BLaER1 (cell line): ENCODE measurements around the gene OASL.
A peak's percentile ranks its signal among the peaks of the same experiment; 100 is the strongest.
"Not testable (repeated sequence)": the region's sequence is repeated elsewhere in the genome, so short reads cannot be mapped to it uniquely, and the experiment has no call there.

Experiments
- H3K27ac ChIP-seq: shearing (Covaris generic); formaldehyde crosslinking; 2 replicates; pipeline ENCODE4 v1.8.1; 2022
- H3K27me3 ChIP-seq: shearing (Covaris generic); formaldehyde crosslinking; 2 replicates; pipeline ENCODE4 v1.8.1; 2022
- H3K36me3 ChIP-seq: shearing (Covaris generic); formaldehyde crosslinking; 2 replicates; pipeline ENCODE4 v1.8.1; 2022
- H3K4me1 ChIP-seq: shearing (Covaris generic); formaldehyde crosslinking; 2 replicates; pipeline ENCODE4 v1.8.1; 2022
- H3K4me2 ChIP-seq: shearing (Covaris generic); formaldehyde crosslinking; 2 replicates; pipeline ENCODE4 v1.8.1; 2022
- H3K4me3 ChIP-seq: shearing (Covaris generic); formaldehyde crosslinking; 2 replicates; pipeline ENCODE4 v1.8.1; 2022
- H3K9ac ChIP-seq: shearing (Covaris generic); formaldehyde crosslinking; 2 replicates; pipeline ENCODE4 v1.8.1; 2022
- H3K9me3 ChIP-seq: shearing (Covaris generic); formaldehyde crosslinking; 2 replicates; pipeline ENCODE4 v1.8.1; 2022
- H4K20me1 ChIP-seq: shearing (Covaris generic); formaldehyde crosslinking; 2 replicates; pipeline ENCODE4 v1.8.1; 2022
- Cebpa-rat ChIP-seq: shearing (Covaris generic); IDR thresholded peaks from 2 replicates; pipeline ENCODE4 v1.8.1; 2022

The OASL gene

DNA sequence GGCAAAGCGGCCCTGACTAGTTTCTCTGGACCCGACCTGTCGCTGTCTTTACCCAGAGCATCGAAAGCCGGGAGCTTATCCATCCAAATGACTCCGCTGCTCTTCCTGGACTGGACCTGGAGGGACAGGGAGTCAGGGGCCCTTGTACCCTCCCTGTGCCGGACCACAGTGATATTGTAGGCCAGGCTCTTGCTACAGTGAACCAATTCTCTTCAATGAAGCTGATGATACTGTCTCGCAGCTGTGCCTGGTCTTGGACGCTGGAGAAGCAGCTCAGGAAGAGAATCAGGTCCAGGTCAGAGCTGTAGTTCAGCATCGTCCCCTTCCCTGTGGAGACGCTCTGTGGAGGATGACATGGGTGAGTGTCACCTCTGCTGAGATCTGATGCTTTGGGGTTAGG, 14.7 kb upstream of the OASL start:
- H4K20me1 ChIP-seq = no peaks in the 10 kb centered on the region
- no peaks in the 10 kb centered on the region for H3K27me3 ChIP-seq
- H3K4me2 ChIP-seq = no peak overlapping the region
- no peak overlapping the region for H3K4me3 ChIP-seq
- no peak overlapping the region for H3K9ac ChIP-seq
- no peaks in the 10 kb centered on the region for H3K4me1 ChIP-seq
- H3K27ac ChIP-seq = no peak overlapping the region
- no peaks in the 10 kb centered on the region for H3K9me3 ChIP-seq
- H3K36me3 ChIP-seq = no peaks in the 10 kb centered on the region
- no peak for TF ChIP-seq Cebpa-rat

GRCh38 chr12:121050725-121051124, 11.7 kb upstream of the OASL start:
- no peak overlapping the region for H3K9ac ChIP-seq

DNA sequence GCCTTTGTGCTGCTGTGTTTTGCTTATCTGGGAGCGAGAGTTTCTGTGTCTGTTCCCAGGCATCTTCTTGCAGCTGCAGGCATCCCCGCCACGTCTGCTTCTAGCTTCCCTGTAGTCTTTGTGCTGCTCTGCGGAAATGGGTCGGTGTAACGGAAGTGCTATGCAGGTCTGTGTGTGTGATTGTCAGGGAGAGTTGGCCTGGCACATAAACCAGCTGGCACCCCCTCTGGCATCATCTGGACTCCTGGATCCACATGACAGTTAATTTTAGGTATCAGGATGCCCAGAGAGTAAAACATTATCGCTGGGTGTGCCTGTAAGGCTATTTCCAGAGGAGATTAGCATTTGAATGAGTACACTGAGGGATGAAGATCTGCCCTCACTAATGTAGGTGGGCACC, 9.4 kb upstream of the OASL start:
- H3K4me1 ChIP-seq = no peaks in the 10 kb centered on the region
- no peaks in the 10 kb centered on the region for H3K27me3 ChIP-seq
- no peak overlapping the region for H3K4me2 ChIP-seq
- no peaks in the 10 kb centered on the region for H4K20me1 ChIP-seq
- no peak overlapping the region for H3K27ac ChIP-seq
- H3K9me3 ChIP-seq = no peaks in the 10 kb centered on the region
- no peaks in the 10 kb centered on the region for H3K36me3 ChIP-seq
- TF ChIP-seq Cebpa-rat = no peak
- H3K4me3 ChIP-seq = no peak overlapping the region
- H3K9ac ChIP-seq = no peak overlapping the region

More at GRCh38 chr12:121050725-121051124, 11.7 kb upstream of the OASL start:
- Histone ChIP-seq H3K27me3 (no peaks in the 10 kb centered on the region), H3K36me3 (no peaks in the 10 kb centered on the region), H3K4me3 (no peak overlapping the region), H3K4me2 (no peak overlapping the region), H3K4me1 (no peaks in the 10 kb centered on the region), H3K27ac (no peak overlapping the region), H4K20me1 (no peaks in the 10 kb centered on the region), H3K9me3 (no peaks in the 10 kb centered on the region)
- TF ChIP-seq Cebpa-rat = no peak

GRCh38 chr12:121047400-121047799, 8.4 kb upstream of the OASL start:
- H3K9ac ChIP-seq, H3K4me3 ChIP-seq, H3K27me3 ChIP-seq, H3K4me1 ChIP-seq, H3K27ac ChIP-seq, H3K36me3 ChIP-seq, H3K4me2 ChIP-seq, H4K20me1 ChIP-seq, H3K9me3 ChIP-seq: not testable (repeated sequence)

DNA sequence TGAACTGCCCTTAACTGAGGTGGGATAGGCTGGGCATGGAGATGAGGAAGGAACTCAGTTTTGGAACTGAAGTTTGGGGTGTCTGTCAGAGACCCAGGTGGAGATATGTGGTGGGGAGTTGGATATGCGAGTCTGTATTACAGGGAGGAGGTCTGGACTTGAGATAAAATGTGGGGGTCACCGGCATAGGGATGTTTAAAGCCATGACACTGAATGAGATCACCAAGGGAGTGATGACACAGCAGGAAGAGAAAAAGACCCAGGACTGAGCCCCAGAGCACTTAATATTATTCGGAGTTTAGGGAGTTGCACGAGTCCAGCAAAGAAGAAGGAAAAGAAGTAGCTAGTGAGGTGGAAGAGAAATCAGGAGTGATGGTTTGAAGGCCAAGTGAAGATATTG, 4.0 kb upstream of the OASL start:
- Histone ChIP-seq H3K27ac (no peak overlapping the region), H3K4me2 (no peak overlapping the region), H3K4me1 (peaks cover 9% of the 10 kb centered on the region), H3K9ac (no peak overlapping the region), H4K20me1 (no peaks in the 10 kb centered on the region), H3K4me3 (no peak overlapping the region), H3K9me3 (no peaks in the 10 kb centered on the region), H3K36me3 (no peaks in the 10 kb centered on the region), H3K27me3 (no peaks in the 10 kb centered on the region)
- TF ChIP-seq Cebpa-rat = no peak

DNA sequence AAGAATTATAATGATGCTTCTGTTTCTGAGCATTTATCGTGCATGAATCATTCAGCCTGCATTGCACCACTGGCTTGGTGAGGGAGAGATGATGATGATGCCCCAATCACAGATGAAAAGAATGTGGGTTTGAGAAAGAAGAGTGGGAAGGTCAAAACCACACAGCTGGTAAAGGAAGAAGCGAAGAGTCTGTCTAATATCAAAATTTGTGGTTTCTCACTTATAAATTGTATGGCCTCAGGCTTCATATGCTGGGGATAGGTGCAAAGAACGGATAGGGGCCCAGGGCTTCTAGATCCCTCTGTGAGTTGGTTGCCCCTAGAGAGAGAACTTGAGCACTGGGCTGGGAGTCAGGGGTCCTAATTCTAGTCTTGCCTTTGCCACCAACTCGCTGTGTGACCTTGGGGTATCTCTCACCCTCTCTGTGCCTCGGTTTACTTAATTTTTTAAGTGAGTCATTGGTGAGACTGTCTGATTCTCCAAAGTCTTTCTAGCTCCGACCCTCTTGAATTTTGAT, 2.2 kb downstream of the OASL start:
- Histone ChIP-seq H3K4me1 (peaks cover 22% of the 10 kb centered on the region), H3K27ac (no peak overlapping the region), H3K9ac (no peak overlapping the region), H3K36me3 (no peaks in the 10 kb centered on the region), H3K4me2 (peak overlapping the region; percentile 24), H3K27me3 (no peaks in the 10 kb centered on the region), H4K20me1 (no peaks in the 10 kb centered on the region), H3K4me3 (no peak overlapping the region), H3K9me3 (no peaks in the 10 kb centered on the region)
- TF ChIP-seq Cebpa-rat = no peak

DNA sequence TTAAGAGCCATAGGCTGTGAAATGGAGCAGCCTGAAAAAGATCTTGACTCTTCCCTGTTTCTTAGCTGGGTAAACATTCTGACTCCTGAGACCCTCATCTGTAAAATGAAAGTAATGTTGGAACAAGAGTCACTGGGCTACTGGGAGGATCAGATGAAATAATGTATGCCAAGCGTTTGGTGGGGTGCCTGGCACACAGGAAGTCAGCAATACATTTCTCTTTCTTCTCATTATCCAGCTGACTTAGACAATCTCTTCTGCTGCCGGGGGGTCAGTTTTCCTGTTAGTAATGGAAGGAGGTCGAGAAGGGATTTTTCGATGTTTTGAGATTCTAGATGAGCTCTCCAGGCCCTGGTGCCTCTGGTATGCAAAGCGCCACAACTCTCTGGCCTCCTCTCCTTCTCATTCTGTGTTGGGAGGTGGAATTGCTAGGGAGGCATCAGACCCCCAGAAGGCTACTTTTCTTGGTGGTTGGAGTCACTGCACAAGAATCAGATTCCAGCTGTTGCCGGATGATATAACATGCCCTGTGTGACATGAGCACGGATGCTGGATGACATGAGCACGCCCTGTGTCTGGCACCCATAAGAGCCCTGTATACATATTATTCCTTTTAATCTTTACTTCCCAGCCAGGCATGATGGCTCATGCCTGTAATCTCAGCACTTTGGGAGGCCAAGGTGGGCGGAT, 4.3 kb downstream of the OASL start:
- Histone ChIP-seq H3K4me2 (no peak overlapping the region), H3K36me3 (no peaks in the 10 kb centered on the region), H4K20me1 (no peaks in the 10 kb centered on the region), H3K9me3 (no peaks in the 10 kb centered on the region), H3K9ac (no peak overlapping the region), H3K4me3 (no peak overlapping the region), H3K4me1 (peaks cover 22% of the 10 kb centered on the region), H3K27ac (no peak overlapping the region), H3K27me3 (no peaks in the 10 kb centered on the region)
- no peak for TF ChIP-seq Cebpa-rat

DNA sequence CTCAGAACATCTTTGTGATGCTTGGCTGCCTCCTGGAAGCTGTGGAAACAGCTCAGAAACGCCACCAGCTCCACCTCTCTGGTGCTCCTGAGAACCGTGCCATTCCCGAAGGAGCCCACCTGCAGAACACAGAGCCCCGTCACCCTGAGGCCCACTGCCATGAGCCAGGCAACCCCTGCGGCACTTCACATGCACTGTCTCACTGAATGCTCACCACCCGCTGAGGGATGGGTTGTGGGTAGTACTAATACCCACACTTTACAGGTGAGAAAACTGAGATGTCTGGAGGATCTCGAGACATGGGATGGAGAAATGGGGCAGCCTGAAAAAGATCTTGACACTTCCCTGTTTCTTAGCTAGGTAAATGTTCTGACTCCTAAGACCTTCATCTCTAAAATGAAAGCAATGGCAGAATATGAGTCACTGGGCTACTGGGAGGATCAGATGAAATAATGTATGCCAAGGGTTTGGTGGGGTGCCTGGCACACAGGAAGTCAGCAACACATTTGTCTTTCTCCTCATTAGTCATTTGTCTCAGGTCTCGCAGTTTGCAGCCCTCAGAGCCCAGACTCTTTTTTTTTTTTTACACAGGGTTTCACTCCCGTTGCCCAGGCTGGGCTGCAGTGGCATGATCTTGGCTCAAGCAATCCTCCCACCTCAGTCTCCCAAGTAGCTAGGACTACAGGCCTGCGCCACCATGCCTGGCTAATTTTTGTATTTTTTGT, 5.3 kb downstream of the OASL start:
- no peak overlapping the region for H3K4me2 ChIP-seq
- H3K27ac ChIP-seq = no peak overlapping the region
- H3K4me1 ChIP-seq = peaks cover 19% of the 10 kb centered on the region
- no peaks in the 10 kb centered on the region for H3K27me3 ChIP-seq
- H3K9ac ChIP-seq = no peak overlapping the region
- H3K9me3 ChIP-seq = no peaks in the 10 kb centered on the region
- no peaks in the 10 kb centered on the region for H3K36me3 ChIP-seq
- H4K20me1 ChIP-seq = no peaks in the 10 kb centered on the region
- no peak overlapping the region for H3K4me3 ChIP-seq
- TF ChIP-seq Cebpa-rat = no peak

DNA sequence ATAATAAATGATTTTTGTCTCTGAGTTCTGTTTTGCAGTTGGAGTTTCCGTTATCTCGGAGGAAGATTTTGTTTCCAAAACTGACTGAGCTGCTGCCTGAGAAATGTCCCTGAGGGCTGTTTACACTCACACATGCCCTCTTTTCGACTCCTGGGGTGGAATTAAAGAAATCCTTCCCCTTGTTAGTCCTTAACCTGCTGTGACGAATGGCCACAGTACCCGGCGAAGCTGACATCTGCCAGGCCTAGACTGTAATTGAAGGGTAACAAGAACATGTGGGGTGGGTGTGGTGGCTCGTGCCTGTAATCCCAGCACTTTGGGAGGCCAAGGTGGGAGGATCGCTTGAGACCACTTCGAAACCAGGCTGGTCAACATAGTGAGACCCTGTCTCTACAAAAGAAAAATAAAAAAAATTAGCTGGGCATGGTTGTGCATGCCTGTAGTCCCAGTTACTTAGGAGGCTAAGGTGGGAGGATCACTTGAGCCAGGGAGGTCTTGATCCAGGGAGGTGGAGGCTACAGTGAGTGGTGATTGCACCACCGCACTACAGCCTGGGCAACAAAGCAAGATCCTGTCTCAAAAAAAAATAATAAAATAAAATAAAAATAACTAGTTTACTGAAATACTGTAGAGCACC, 8.4 kb downstream of the OASL start:
- no peak for TF ChIP-seq Cebpa-rat
- H3K4me1 ChIP-seq = no peaks in the 10 kb centered on the region
- no peak overlapping the region for H3K27ac ChIP-seq
- H3K4me2 ChIP-seq = no peak overlapping the region
- H3K27me3 ChIP-seq = no peaks in the 10 kb centered on the region
- no peak overlapping the region for H3K4me3 ChIP-seq
- no peak overlapping the region for H3K9ac ChIP-seq
- H3K9me3 ChIP-seq = no peaks in the 10 kb centered on the region
- no peaks in the 10 kb centered on the region for H4K20me1 ChIP-seq
- H3K36me3 ChIP-seq = no peaks in the 10 kb centered on the region

- Histone ChIP-seq H4K20me1 (no peaks in the 10 kb centered on the region), H3K27ac (no peak overlapping the region), H3K4me1 (no peaks in the 10 kb centered on the region), H3K4me3 (no peak overlapping the region), H3K9ac (no peak overlapping the region), H3K27me3 (no peaks in the 10 kb centered on the region), H3K9me3 (no peaks in the 10 kb centered on the region), H3K36me3 (no peaks in the 10 kb centered on the region), H3K4me2 (no peak overlapping the region)
- TF ChIP-seq Cebpa-rat = peak; percentile 71
These were observed 12.6 kb downstream of the OASL start for GRCh38 chr12:121026274-121027045.
